Tibial nerve (tissue), 4 donors: ENCODE results near the gene CFAP65. TPM values are rescaled to one million over a fixed set of nuclear protein-coding genes. Genes with fewer than 3 reads are reported as not detected.

Experiments
- DNase-seq, 2 donors: peaks; one replicate each; pipeline ENCODE4 v3.0.0-alpha.2; 2019; ENCODE audit warnings: low spot score in 2 of 2
- H3K27ac ChIP-seq, 4 donors: fragments of 200-600 bp; sonication (generic) in 3 of 4; one replicate each; pipeline ENCODE4 v1.5.1; 2017 to 2019; ENCODE audit warnings: mild to moderate bottlenecking in 1 of 4
- H3K27me3 ChIP-seq, 2 donors: fragments of 200-600 bp; sonication (generic) in 1 of 2; one replicate each; pipeline versions ENCODE4 v1.5.1 to v1.6.0; 2017 to 2019
- H3K36me3 ChIP-seq, 3 donors: fragments of 200-600 bp; sonication (generic); one replicate each; pipeline ENCODE4 v1.5.1; 2018 to 2019
- H3K4me1 ChIP-seq, 4 donors: fragments of 200-600 bp; sonication (generic) in 3 of 4; one replicate each; pipeline ENCODE4 v1.5.1; 2017 to 2019
- H3K4me3 ChIP-seq, 4 donors: fragments of 200-600 bp; sonication (generic) in 3 of 4; one replicate each; pipeline ENCODE4 v1.5.1; 2017 to 2019; ENCODE audit warnings: mild to moderate bottlenecking in 1 of 4, moderate library complexity in 1 of 4
- H3K9me3 ChIP-seq, 4 donors: fragments of 200-600 bp; sonication (generic) in 3 of 4; one replicate each; pipeline ENCODE4 v1.5.1; 2017 to 2019
- EP300 ChIP-seq, 2 donors: sonication (generic); formaldehyde crosslinking; IDR thresholded peaks; one replicate each; pipeline ENCODE4 v1.6.1; 2017; ENCODE audit warnings: antibody characterized with exemption in 2 of 2, mild to moderate bottlenecking in 1 of 2
- POLR2A ChIP-seq, 2 donors: fragments of 450-650 bp; IDR thresholded peaks; one replicate each; pipeline ENCODE4 v1.6.1; 2017; ENCODE audit warnings: antibody characterized with exemption in 2 of 2, mild to moderate bottlenecking in 2 of 2, moderate library complexity in 2 of 2
- WGBS, 2 donors: methylation state at CpG; one replicate each; pipeline ENCODE4 v1.1.5; 2018; 5-methylcytosine and 5-hydroxymethylcytosine counted together
- total RNA-seq, 4 donors: library from RNA; depleted of rRNA; stranded (reverse); fragments of >200 nt; gene quantifications; one replicate each; pipeline ENCODE4 v1.1.0, GENCODE V29; 2016
- TF ChIP-seq, protein P1 (sequence below), 5 experiments: fragments of 200-600 bp in 3 of 5; fragments of 450-650 bp in 2 of 5; sonication (generic) in 3 of 5; IDR thresholded peaks; one replicate each; pipeline ENCODE4 v1.5.1; 2016 to 2019; ENCODE audit warnings: antibody characterized with exemption in 5 of 5, mild to moderate bottlenecking in 3 of 5, moderate library complexity in 2 of 5

Gene CFAP65
- total RNA-seq, 4 donors from 2014 or later: not detected

DNA sequence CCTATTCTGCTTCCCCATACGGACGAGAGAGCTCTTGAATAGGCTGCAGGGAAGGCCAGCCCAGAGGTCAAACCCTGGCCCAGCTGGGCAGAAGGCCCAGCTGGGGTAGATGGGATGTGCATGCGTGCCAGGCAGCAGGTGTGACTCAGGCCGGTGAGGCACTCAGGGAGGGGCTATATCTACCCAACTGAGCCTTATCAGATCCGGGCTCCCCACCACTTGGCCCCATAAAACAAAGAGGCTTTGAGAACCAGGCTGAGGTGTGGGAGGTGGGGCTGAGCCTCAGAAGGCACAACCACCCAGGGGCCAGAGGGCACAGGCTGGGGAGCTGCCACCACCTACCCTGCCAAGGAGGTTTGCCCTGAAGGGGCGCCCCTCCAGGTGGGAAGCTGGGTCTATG, 8.0 kb upstream of the CFAP65 start:
- Histone ChIP-seq H3K4me1 (no peaks in the 10 kb centered on the region), H3K27ac (no peak overlapping the region), H3K4me3 (no peak overlapping the region), H3K9me3 (no peaks in the 10 kb centered on the region), H3K36me3 (no peaks in the 10 kb centered on the region), H3K27me3 (peaks cover 0 to 58% of the 10 kb centered on the region in 2 donors)
- WGBS, 2 donors: 65 to 66% methylated on average over 4 to 6 of the region's 6 CpGs
- TF ChIP-seq POLR2A (IDR thresholded peaks at IDR 0.05) (no peak), EP300 (IDR thresholded peaks at IDR 0.05) (no peak)
- TF ChIP-seq, protein P1, sequence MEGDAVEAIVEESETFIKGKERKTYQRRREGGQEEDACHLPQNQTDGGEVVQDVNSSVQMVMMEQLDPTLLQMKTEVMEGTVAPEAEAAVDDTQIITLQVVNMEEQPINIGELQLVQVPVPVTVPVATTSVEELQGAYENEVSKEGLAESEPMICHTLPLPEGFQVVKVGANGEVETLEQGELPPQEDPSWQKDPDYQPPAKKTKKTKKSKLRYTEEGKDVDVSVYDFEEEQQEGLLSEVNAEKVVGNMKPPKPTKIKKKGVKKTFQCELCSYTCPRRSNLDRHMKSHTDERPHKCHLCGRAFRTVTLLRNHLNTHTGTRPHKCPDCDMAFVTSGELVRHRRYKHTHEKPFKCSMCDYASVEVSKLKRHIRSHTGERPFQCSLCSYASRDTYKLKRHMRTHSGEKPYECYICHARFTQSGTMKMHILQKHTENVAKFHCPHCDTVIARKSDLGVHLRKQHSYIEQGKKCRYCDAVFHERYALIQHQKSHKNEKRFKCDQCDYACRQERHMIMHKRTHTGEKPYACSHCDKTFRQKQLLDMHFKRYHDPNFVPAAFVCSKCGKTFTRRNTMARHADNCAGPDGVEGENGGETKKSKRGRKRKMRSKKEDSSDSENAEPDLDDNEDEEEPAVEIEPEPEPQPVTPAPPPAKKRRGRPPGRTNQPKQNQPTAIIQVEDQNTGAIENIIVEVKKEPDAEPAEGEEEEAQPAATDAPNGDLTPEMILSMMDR (IDR thresholded peaks at IDR 0.05): no peak
- DNase-seq: no peak

DNA sequence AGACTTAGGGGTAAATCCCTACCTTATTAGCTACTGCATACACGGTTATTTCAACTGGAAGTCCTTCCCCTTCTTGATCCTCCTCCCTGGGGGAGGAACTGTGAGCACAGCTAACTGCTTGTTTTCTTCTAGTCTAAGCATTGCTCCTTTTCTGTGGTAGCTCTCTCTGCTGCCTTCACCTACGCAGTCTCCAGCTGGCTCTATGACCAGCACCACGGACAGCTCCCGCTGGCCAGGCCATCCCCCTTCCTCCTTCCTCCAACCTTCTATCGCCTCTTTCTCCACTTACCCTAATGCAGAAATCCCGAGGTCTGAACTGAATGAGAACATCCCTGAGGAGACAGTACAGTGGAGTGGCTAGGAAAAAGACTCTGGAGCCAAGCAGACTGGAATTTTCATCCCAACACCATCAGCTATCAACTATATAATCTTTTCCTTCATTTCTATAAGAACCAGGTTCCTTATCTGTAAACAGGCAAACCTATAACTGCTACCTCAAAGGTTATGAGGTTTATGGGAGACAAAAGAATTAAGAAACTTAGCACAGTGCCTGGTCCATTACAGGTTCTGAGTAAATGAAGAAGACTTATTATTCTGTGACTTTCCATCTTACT, 4.7 kb upstream of the CFAP65 start:
- Histone ChIP-seq H3K9me3 (no peaks in the 10 kb centered on the region), H3K4me3 (no peak overlapping the region), H3K27ac (no peak overlapping the region), H3K27me3 (peaks cover 0 to 84% of the 10 kb centered on the region in 2 donors), H3K36me3 (no peaks in the 10 kb centered on the region), H3K4me1 (peaks cover 0 to 4% (median 0%) of the 10 kb centered on the region in 4 donors)
- TF ChIP-seq, protein P1 (IDR thresholded peaks at IDR 0.05): no peak
- no peak for TF ChIP-seq POLR2A (IDR thresholded peaks at IDR 0.05)
- no peak for TF ChIP-seq EP300 (IDR thresholded peaks at IDR 0.05)
- WGBS, 2 donors: 0 to 5% methylated on average over 6 of the region's 6 CpGs
- no peak for DNase-seq

DNA sequence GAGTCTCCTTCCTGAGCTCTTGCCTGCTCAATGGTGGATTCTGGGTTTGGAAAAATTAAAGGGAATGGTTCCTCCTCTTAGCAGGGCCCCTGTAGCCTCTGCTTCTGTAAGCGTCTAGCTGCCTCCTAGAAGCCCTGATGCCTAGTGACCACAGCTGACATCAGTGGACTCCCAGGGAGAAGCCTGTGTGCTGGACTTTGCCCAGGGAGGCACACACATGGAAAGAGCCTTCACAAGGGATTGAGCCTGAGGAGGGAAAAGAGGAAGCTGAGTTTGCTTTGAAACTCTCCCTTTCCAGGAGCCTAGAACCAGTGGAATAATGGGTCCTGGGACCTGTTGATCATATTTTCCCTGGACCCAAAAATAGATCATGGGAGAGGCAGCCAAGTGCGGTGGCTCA, 1.4 kb upstream of the CFAP65 start:
- DNase-seq: no peak
- TF ChIP-seq EP300 (IDR thresholded peaks at IDR 0.05): no peak
- no peak for TF ChIP-seq POLR2A (IDR thresholded peaks at IDR 0.05)
- TF ChIP-seq, protein P1 (IDR thresholded peaks at IDR 0.05): no peak
- H3K27ac ChIP-seq: no peak overlapping the region
- 79 to 89% methylated on average over 2 of the region's 2 CpGs for WGBS, 2 donors
- no peaks in the 10 kb centered on the region for H3K9me3 ChIP-seq
- H3K4me3 ChIP-seq: no peak overlapping the region
- H3K27me3 ChIP-seq: peaks cover 0 to 85% of the 10 kb centered on the region in 2 donors
- H3K36me3 ChIP-seq: no peaks in the 10 kb centered on the region
- H3K4me1 ChIP-seq: peaks cover 0 to 4% (median 0%) of the 10 kb centered on the region in 4 donors

DNA sequence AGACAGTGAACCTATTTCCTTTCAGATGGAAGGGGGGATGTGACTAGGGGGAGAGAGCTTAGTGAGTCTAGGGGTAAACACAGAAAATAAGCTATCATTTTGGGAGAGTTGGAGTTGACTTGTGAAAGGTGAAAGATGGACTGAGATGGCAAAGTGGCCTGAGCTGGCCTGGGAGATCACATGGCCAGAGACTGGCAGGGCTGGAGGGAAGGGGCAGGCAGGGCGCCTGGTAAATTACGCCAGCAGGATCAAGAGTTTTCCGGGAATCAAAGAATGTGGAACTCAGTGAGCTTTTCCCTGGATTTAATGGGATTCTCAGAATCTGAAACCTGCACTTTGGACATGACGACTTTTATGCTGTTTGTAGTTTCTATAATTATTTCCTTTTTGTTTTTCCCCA, 841 bp upstream of the CFAP65 start:
- H3K9me3 ChIP-seq: no peaks in the 10 kb centered on the region
- H3K4me1 ChIP-seq: peaks cover 0 to 4% (median 0%) of the 10 kb centered on the region in 4 donors
- 76 to 79% methylated on average over 4 of the region's 4 CpGs for WGBS, 2 donors
- H3K4me3 ChIP-seq: no peak overlapping the region
- no peak for DNase-seq
- H3K36me3 ChIP-seq: no peaks in the 10 kb centered on the region
- H3K27me3 ChIP-seq: peaks cover 0 to 88% of the 10 kb centered on the region in 2 donors
- no peak overlapping the region for H3K27ac ChIP-seq
- no peak for TF ChIP-seq POLR2A (IDR thresholded peaks at IDR 0.05)
- TF ChIP-seq EP300 (IDR thresholded peaks at IDR 0.05): no peak
- TF ChIP-seq, protein P1 (IDR thresholded peaks at IDR 0.05): no peak

DNA sequence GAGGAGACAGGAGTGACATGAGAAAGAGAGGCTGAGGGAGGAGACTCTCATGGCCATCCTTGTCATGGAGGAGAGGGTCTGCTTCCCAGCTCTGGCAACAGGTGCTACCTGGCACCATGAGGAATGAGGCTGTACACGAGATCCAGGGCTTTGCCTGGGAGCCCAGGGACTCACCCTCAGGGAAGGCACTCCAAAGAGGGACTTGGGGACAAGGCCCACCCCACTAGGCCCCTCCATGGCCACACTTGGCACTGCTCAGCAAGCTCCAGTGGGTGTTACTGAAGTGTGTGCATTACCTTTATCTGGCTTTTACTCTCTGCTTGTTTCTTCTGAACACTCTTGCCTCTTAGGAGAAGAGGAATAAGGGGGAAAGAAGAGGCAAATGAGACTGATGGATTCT, 2.7 kb downstream of the CFAP65 start:
- TF ChIP-seq EP300 (IDR thresholded peaks at IDR 0.05) (no peak), POLR2A (IDR thresholded peaks at IDR 0.05) (no peak)
- TF ChIP-seq, protein P1 (IDR thresholded peaks at IDR 0.05): no peak
- Histone ChIP-seq H3K4me3 (no peak overlapping the region), H3K36me3 (no peaks in the 10 kb centered on the region), H3K27ac (no peak overlapping the region), H3K4me1 (peaks cover 0 to 4% (median 0%) of the 10 kb centered on the region in 4 donors), H3K27me3 (peaks cover 0 to 63% of the 10 kb centered on the region in 2 donors), H3K9me3 (no peaks in the 10 kb centered on the region)
- DNase-seq: no peak
- 20% methylated on average over 1 of the region's 1 CpG; no CpG with 5 or more reads in 1 of the 2 donors for WGBS, 2 donors
